Measurements from ENCODE around the gene SRD5A3.

- no peak for TF ChIP-seq CTCF (IDR thresholded peaks at IDR 0.05; ENCODE audit: borderline replicate concordance, extremely low read depth, low read length, poor library complexity, severe bottlenecking)
- TF ChIP-seq EZH2 (IDR thresholded peaks at IDR 0.05; ENCODE audit: borderline replicate concordance, low read depth, low read length, severe bottlenecking), result no peak
Observed at GRCh38 chr4:55376698-55377097, 30.7 kb downstream of the SRD5A3 start.

All from DND-41 (cell line).